ENCODE data around the gene BBS9.

The BBS9 gene

GRCh38 chr7:33562996-33563395, 433.6 kb downstream of the BBS9 start:
- DNase-seq = no peak

- no peak for DNase-seq
These were observed 434.3 kb downstream of the BBS9 start for GRCh38 chr7:33563651-33564050.

- DNase-seq = no peak
These were observed 448.8 kb downstream of the BBS9 start for GRCh38 chr7:33578166-33578565.

GRCh38 chr7:33578881-33579672, 449.7 kb downstream of the BBS9 start:
- no peak for DNase-seq

GRCh38 chr7:33579673-33579960, 450.3 kb downstream of the BBS9 start:
- no peak for DNase-seq

- DNase-seq = no peak
These were observed 451.9 kb downstream of the BBS9 start for GRCh38 chr7:33581236-33581635.

- DNase-seq = no peak
These were observed 452.7 kb downstream of the BBS9 start for GRCh38 chr7:33582104-33582503.

- no peak for DNase-seq
These were observed 453.2 kb downstream of the BBS9 start for GRCh38 chr7:33582533-33582932.

- DNase-seq = no peak
These were observed 460.5 kb downstream of the BBS9 start for GRCh38 chr7:33589911-33590310.

GRCh38 chr7:33590916-33591315, 461.6 kb downstream of the BBS9 start:
- DNase-seq = no peak

- DNase-seq = no peak
These were observed 462.1 kb downstream of the BBS9 start for GRCh38 chr7:33591490-33591889.

- no peak for DNase-seq
These were observed 463.4 kb downstream of the BBS9 start for GRCh38 chr7:33592718-33593117.

- no peak for DNase-seq
These were observed 464.2 kb downstream of the BBS9 start for GRCh38 chr7:33593611-33594010.

- DNase-seq = no peak
These were observed 467.3 kb downstream of the BBS9 start for GRCh38 chr7:33596686-33597085.

GRCh38 chr7:33597181-33597580, 467.8 kb downstream of the BBS9 start:
- no peak for DNase-seq

GRCh38 chr7:33601101-33601500, 471.7 kb downstream of the BBS9 start:
- no peak for DNase-seq

GRCh38 chr7:33601884-33602283, 472.5 kb downstream of the BBS9 start:
- no peak for DNase-seq

- no peak for DNase-seq
These were observed 474.7 kb downstream of the BBS9 start for GRCh38 chr7:33604056-33604455.

- DNase-seq = no peak
These were observed 481.6 kb downstream of the BBS9 start for GRCh38 chr7:33610918-33611317.

- DNase-seq = no peak
These were observed 483.1 kb downstream of the BBS9 start for GRCh38 chr7:33612442-33612841.

- DNase-seq = no peak
These were observed 485.2 kb downstream of the BBS9 start for GRCh38 chr7:33614357-33615117.

GRCh38 chr7:33616752-33617151, 487.4 kb downstream of the BBS9 start:
- no peak for DNase-seq

- DNase-seq = no peak
These were observed 489.9 kb downstream of the BBS9 start for GRCh38 chr7:33619264-33619663.

GRCh38 chr7:33623267-33623666, 493.9 kb downstream of the BBS9 start:
- DNase-seq = no peak

- DNase-seq = no peak
These were observed 494.9 kb downstream of the BBS9 start for GRCh38 chr7:33624215-33624614.
